KBM-7 (cell line): Measurements from ENCODE around the gene SMAD7.

Source experiments
- DNase-seq: peaks from one replicate; pipeline ENCODE4 v3.0.0-alpha.2; 2015
- in situ Hi-C: fragments of 300-500 bp; cut with MboI; formaldehyde crosslinking; loops from 2 replicates; pipeline ENCODE4 v1.14.3; 2020; ENCODE audit warnings: low sequenced_read_pairs, low pct_unique_long_range_greater_than_20kb, mixed read lengths

The SMAD7 gene

DNA sequence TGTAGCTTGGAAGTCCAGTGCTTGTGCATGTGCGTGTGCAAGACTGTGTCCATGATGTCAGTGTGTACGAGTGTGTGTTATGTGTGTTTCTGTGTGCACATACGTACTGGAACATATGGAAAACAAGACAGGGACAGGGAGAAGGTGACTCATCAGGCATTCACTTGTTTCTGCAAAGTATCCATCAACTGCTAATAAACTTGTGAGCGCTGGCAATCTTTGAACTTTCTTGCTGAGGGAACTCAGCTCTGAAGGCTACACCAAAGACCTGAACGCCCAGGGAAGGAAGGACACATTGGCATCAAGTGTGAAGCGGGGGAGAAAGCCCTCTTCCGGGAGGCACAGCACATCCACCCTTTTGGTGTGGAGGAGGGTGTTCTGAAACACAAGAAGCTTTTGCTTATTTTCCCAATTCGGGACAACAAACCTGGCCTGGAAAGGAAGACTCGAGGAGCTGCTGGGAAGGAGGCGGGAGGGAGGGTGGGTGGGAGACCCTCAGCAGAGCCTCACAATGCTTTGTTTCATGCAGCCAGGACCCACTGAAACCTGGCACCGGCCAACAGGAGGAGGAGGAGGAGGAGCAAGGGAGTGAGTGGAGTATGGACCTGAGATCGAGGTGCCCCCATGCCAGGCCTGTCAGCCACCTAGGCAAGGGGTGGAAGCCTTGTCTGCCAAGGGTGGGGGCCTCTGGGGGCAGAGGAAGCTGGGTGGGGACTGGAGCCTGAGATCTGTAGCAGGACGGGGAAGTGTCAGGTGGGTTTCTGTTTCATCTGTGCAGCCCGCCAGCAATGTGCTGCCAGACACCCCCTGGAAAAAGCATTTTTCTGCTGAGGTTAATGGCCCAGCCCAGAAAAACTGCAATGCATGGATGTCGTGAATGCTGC, 26.8 kb downstream of the SMAD7 start:
- in situ Hi-C loops: no loop called here

DNA sequence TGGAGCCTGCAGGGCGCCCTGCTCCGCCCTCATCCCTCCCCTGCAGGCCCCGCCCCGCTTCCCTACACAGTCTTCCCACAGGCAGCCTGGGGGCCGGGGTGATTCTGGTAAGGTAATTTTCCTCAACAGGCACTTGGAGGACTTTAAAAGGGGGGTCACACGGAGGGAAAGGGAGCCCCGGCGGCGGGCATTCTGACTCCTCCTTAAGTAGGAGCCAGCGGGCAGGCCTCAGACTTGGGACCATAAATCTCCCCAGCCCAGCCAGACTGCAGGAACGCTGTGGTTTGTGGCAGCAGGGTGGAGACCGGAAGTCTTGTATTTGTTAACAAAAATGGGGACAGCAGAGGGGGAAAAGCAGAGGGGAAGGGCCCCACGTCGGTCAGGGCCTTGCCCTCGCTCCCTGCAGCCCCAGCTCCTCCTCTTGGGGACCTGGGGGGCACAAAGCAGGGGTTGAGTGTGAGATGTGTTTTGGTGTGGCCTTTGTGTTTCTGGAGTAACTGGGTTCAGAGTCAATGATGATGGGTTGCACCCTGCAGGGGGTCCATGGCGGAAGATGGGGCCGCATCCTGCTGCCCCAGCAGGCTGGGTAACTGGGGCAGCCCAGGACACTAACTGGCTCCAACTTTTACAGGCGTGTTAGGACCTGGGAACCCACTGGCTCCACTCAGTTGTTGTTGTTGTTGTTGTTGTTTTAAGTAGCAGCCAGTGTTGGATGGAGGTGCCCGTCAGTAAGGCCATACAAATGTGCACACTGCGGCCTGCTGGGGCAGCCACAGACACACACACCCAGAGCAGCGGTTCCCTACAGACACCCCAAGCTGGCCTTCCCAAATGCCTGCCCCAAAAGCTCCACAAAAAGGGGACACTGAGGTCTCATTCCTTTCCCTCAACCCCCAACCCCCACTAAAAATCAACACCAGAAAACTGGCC, 27.7 kb downstream of the SMAD7 start:
- peak; percentile 77 for DNase-seq
- in situ Hi-C loops: no loop called here

More for the DNA sequence above, 26.8 kb downstream of the SMAD7 start:
- no peak for DNase-seq

DNA sequence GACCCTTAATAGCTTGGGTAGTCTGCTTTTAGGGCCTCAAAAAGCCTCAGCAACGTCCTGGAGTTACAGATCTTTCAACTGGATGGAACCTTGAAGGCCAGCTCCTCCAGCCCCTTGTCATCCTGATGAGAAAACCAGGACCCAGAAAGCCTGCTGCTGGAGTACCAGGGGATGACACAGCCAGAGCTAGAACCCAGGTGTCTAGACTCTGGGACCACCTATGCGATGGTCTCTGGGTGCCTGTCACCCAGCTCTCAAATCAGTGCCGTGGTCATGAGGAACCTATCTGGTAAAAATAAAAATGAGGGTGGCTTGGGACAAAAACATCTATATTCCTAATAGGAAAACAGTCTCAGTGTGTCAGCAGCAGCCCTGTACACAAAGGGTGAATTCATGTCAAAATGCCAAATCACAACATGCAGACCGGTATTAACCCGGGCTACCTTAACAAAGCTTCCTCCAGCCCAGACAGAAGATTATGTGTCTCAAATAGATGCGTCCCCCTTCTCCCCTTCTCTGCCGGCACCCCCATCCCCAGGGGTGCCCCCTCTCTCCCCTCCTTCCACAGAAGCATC, 28.5 kb downstream of the SMAD7 start:
- in situ Hi-C loops: no loop called here
- no peak for DNase-seq

DNA sequence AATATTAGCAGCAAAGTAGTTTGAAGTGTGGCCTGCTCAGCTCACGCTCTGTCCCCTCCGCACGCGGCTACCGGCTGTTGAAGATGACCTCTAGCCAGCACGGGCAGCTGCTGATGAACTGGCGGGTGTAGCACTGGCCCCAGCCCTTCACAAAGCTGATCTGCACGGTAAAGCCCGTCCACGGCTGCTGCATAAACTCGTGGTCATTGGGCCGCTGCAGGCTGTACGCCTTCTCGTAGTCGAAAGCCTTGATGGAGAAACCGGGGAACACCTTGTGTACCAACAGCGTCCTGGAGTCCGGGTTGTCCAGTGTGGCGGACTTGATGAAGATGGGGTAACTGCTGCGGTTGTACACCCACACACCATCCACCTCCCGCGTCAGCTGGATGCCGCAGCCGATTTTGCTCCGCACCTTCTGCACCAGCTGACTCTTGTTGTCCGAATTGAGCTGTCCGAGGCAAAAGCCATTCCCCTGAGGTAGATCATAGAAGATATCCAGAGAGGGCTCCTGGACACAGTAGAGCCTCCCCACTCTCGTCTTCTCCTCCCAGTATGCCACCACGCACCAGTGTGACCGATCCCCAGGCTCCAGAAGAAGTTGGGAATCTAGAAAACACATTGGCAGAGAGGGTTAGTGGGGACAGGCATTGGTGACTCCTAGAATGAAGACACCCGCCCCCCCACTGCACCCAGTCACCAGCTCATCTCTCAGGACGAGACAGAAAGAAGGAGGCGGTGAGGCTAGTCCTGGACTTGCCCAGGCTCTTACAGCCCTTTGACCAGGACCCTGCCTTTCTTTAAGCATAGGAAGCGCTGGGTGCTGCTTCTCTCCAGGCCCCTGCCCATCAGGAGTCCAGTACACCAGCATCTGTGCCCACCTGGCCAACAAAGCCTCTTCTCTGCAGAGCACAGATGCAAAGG, 29.2 kb downstream of the SMAD7 start:
- no peak for DNase-seq
- in situ Hi-C loops: no loop called here

DNA sequence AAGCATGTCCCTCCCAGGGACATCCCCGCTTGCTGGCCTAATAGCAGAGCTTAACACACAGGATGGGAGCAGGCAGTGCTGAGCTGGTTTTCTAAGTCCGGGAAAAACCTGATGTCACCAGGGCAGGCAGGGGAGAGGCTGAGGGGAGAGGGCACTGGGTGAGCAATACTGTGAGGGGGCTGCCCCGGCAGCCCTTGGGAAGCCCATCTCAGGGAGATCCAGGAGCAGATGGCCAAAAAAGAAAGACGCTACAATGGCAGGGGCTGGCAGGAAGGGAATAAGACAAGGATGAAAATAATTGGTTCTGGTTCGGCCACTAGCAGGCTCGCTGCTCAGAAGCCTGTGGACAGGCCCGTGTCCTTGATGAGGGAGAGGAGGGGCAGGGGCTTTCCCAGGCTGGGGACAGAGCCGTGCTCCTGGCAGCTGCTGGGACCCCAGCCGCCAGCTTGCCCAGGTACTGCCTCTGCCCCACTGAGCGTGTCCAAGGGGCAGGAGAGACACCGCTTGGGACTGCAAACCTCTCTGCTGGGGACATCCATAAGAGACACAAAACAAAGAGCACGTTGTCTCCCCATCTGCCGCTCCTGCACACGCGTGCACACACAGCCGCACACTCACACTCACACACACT, 30.2 kb downstream of the SMAD7 start:
- no peak for DNase-seq
- in situ Hi-C loops: no loop called here

DNA sequence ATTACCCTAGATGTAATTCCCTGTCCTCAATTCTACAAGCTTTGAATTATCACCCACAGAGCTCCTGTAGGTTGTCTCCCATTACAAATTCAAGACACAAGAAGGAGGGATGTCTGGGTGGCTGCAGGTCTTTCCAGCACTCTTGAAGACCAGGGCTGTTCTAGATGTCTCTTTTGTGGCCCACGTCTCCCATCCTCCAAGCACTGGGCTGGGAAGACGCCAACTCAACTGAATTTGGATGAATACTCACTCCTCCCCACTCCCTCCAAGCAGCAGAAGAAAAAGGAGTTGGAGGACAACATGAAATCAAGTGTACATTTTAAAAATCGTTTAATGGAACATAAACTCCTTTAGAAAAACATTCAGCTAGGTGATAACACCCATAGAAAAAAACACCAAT, 31.2 kb downstream of the SMAD7 start:
- no peak for DNase-seq
- in situ Hi-C loops: no loop called here

DNA sequence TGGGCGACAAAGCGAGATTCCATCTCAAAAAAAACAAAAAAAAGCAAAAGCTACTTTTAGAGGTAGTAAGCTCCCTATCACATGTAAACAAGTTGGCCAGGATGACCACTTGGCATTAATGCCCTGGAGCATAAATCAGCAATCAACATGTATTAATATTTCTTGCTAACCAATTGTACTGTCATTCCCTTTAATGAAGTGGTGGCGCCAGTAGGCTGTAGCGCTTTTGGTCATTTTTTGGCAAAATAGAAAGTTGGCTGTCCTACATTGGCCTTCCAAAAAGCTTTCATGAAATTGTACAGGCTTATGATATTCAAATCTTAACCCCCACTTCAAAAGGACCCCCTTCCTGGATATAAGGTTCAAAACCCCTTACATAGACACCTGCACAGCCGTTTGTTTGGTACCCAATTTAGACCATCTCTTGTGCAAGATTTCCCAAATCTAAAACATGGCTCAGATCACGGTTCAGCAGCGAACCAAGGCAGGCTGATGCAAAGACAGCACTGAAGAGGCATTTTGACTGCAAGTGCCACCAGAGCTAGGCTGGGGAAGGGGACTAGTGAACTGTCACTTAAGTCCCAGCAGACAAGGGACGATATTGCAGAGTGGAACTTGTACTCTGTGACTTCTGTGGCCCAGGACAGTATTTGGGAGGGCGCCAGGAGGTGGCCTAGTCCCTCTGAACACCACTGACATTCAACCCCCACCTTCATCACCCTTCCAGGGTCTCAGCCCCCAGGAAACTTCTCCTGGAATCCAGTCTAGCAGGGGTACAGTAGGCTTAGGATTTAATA, 31.9 kb downstream of the SMAD7 start:
- in situ Hi-C loops: no loop called here
- DNase-seq: no peak

DNA sequence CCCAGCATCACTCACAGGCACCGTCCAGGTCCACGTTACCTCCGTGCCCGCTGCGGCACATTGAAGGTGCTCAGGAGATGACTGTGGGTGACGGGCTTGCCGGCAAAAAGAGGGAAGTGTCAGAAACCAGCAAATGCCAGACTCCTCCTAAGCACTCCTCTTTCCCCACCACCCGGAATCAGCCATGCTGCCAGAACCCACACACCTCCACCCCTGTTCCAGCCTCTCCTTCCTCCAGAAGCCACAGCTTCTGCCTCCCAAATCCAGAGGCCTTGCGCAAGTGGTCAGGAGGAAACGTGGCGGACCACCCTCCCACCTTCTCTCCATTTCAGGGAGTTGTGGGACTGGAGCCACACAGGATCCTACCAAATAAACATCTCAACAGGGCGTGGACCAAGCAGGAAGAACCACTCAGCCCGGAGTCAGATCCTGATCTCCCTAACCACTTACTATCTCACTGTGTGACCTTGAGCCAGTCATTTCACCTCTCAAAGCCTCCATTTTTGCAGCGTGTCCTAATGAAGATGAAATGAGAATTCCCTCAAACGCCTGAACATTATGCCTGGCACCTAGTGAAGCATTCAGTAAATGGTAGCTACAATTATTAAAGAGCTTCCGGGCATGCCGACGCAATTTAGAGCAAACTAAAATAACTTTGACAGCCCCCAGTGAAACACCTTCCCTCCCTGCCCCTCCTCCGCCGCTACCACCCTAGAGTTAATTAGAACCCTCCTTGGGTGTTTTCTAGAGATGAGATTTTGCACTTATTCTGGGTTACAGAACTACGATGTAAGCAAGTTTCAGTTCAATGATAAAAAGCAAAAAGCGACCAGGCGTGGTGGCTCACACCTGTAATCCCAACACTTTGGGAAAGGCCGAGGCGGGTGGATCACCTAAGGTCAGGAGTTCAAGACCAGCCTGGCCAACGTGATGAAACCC, 32.9 kb downstream of the SMAD7 start:
- in situ Hi-C loops: no loop called here

DNA sequence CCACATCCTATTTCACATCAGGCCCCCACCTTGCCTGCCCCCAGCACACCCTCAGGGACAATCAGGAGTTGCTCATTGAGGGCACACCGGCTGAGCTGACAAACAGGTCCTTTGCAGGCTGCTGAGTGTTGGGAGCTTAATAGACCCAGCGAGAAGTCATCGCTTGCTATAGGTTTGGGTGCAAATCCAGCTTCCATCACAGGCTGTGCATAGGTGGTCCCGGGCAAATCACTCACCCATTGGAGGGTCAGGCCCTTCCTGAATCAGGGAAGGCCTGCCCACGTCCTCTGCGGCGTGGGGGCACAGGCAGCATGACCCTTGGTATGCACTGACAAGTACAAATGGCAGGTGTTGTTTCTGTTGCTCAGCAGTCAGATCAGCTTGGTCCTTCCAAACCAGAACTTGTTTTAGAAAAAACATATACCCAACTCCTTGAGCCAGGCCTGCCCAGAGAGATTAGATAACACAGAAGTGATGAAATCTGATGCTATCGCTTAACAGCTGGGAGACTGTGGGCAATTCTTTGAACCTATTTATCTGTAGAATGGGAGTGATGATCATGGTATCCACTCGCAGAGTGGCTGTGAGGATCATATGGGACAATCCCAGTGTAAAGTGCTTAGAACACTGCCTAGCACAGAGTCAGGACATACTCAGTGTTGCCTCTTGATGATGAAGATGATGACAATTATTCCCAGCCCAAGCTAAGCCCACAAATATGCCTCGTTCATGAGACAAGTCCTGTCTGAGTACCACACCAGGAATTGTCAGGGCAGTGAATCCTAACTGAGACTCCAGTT, 34.9 kb downstream of the SMAD7 start:
- in situ Hi-C loops: no loop called here

More for the DNA sequence above, 32.9 kb downstream of the SMAD7 start:
- DNase-seq: peak; percentile 69

DNA sequence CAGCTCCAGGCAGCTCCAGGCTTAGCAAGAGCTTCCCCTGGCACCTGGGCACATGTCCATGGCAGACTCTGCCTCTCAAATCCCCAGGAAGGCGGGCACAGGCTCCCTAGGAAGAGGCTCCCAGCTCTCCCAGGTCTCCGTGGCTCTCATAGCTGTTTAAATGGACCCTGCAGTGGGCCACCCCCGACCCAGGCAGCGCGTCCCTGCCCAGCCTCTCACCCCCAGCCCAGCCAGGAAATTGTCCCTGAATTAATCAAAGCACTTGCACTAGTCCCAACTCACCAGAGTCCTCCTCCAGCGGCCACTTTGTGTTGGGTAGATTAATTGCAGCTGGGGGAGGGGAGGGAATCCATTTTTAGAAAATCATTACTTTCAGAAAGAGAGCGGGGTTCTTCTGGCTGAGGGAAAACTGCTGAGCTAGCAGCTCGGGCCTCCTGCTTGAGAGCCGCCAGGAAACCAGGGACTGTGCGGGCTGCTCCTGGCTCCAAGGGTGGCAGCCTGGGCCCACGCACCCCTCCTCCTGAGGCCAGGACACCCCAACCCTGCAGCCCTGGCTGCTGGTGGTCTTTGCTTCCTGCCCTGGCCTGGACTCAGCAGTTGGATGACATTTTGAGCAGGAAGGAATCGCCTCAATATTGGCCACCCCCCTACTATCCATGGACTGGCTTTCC, 36.0 kb downstream of the SMAD7 start:
- DNase-seq: no peak
- in situ Hi-C loops: no loop called here

More for the DNA sequence above, 34.9 kb downstream of the SMAD7 start:
- DNase-seq: no peak

DNA sequence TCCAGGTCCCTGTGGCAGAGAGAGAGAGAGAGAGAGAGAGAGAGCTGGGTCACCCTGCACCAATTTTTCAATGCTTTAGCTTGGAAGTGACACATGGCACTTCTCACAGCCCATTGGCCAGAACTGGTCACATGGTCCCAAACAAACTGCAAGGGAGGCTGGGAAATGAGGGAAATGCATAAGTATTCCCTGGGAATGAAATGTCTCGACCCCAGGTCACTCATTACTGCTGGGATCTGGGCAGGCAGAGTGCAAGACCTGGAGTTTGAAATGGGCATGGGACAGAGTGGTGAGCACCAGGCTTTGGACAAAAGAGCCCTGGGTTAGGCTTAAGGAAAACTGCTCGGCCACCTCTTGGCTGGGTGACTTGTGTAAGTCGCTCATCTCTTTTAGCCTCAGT, 37.0 kb downstream of the SMAD7 start:
- DNase-seq: no peak
- in situ Hi-C loops: no loop called here

DNA sequence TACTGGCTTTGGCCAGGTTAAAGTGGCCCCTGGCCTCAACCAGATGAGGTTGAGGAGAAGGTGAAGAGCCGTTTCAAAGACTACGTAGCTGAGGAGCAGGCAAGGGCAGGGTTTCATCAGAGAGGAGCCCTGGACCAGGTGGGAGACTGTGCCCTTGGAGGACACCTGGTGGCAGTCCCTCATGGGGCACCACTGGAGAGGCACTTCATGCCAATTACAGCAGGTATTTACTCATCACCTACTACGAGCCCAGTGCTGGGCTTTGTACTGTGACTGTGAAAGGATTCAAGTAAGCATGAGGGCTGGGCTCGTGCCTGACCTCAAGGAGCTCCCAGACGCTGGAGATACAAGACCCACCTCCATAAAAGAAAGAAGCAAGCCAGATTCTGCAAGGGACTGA, 37.6 kb downstream of the SMAD7 start:
- no peak for DNase-seq
- in situ Hi-C loops: no loop called here

DNA sequence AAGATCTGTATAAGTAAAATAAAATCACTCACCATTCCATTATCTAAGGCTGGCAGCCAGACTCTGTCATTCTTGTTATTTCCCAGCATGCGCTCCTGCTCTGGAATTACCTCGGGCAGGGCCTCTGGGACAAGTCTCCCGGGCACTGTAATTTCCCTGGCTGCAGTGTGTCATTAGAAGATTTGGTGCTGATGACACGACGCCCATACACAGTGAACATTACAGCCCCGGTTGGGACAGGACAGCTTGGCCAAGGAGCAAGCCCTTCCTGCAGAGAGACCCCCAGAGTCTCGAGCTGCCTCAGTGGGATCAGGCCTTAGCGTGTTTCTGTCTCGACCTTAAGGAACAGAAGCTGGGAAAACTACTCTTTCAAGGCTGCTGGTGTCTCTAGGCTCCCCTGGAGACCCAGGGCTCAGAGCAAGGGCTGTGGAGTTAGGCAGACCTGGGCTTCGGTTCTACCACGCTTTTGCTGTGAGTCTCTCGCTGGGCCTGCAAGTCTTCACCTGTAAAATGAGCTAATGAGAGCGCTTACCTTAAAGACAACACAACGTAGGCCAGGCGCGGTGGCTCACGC, 39.7 kb downstream of the SMAD7 start:
- in situ Hi-C loops: no loop called here
- DNase-seq: no peak

DNA sequence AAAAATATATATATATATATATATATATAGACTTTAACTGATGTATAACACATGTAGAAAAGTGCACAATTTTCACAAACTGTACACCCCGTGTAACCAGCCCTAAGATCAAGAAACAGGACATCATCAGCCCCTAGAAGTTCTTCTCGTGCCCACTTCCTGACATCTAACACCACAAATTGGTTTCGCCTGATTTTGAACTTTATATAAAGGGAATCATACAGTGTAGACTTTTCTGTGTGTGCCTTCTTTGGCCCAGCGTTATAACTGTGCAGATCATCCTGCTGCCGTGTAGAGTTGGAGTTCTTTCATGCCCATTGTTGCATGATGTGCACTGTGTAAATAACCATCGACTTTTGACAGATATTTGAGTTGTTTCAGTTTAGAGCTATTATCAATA, 41.0 kb downstream of the SMAD7 start:
- DNase-seq: no peak
- in situ Hi-C loops: no loop called here

DNA sequence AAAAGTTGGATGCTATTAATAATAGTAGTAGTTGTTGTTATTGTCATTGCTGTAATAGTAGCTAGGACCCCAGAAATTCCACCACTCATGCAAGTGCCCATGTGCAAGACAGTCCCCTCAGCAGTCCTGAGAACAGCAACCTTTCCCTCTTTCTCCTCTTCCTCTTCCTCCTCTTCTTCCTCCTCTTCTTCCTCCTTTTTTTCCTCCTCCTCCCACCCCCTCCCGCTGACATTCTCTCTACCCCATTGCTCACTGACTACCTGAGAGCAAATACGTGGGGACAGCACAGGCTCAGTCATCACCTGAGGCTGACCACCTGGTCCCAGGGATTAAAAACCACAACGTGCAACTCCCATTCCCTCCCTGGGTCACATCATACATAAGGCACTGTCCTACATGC, 41.8 kb downstream of the SMAD7 start:
- no peak for DNase-seq
- in situ Hi-C loops: no loop called here
